ENCODE results near the gene POU3F3. TPM values are rescaled to one million over a fixed set of nuclear protein-coding genes. Genes with fewer than 3 reads are reported as not detected.

Gene POU3F3
- total RNA-seq = not detected
- long read RNA-seq = 0 reads

GRCh38 chr2:104853534-104854497 lies at the start of gene POU3F3:
TSS of gene POU3F3 (plus strand) at chr2:104854115. CDS start at chr2:104855511, 1,396 bp downstream.
- DNase-seq (ENCODE audit: missing footprints) (peak; percentile 80), ATAC-seq (peak; percentile 23)
- intact Hi-C loops (cut with DNase I) = no loop called here

- intact Hi-C loops (cut with DNase I) = no loop called here
- DNase-seq (ENCODE audit: missing footprints) (no peak), ATAC-seq (no peak)
Observed at GRCh38 chr2:104804148-104804890, 49.6 kb upstream of the POU3F3 start.

- no peak for ATAC-seq
Observed at GRCh38 chr2:104812286-104812685, 41.6 kb upstream of the POU3F3 start.

GRCh38 chr2:104816143-104816542 lies 37.8 kb upstream of the POU3F3 start:
- DNase-seq (ENCODE audit: missing footprints) (no peak), ATAC-seq (no peak)
- intact Hi-C loops (cut with DNase I) = no loop called here

More at GRCh38 chr2:104812286-104812685, 41.6 kb upstream of the POU3F3 start:
- intact Hi-C loops (cut with DNase I) = no loop called here
- DNase-seq (ENCODE audit: missing footprints) = no peak

- ATAC-seq (no peak), DNase-seq (ENCODE audit: missing footprints) (no peak)
- intact Hi-C loops (cut with DNase I) = no loop called here
Observed at GRCh38 chr2:104818264-104818663, 35.7 kb upstream of the POU3F3 start.

GRCh38 chr2:104820126-104820525 lies 33.8 kb upstream of the POU3F3 start:
- ATAC-seq (no peak), DNase-seq (ENCODE audit: missing footprints) (no peak)
- intact Hi-C loops (cut with DNase I) = no loop called here

GRCh38 chr2:104825124-104825865 lies 28.6 kb upstream of the POU3F3 start:
- no peak for DNase-seq (ENCODE audit: missing footprints)
- no peak for ATAC-seq
- intact Hi-C loops (cut with DNase I) = no loop called here

GRCh38 chr2:104826016-104826415 lies 27.9 kb upstream of the POU3F3 start:
- no peak for DNase-seq (ENCODE audit: missing footprints)
- ATAC-seq = no peak
- intact Hi-C loops (cut with DNase I) = no loop called here

GRCh38 chr2:104831742-104832141 lies 22.2 kb upstream of the POU3F3 start:
- DNase-seq (ENCODE audit: missing footprints) (no peak), ATAC-seq (no peak)
- intact Hi-C loops (cut with DNase I) = no loop called here

- intact Hi-C loops (cut with DNase I) = no loop called here
- no peak for DNase-seq (ENCODE audit: missing footprints)
- ATAC-seq = no peak
Observed at GRCh38 chr2:104834431-104835153, 19.3 kb upstream of the POU3F3 start.

GRCh38 chr2:104836265-104836664 lies 17.6 kb upstream of the POU3F3 start:
- intact Hi-C loops (cut with DNase I) = no loop called here
- DNase-seq (ENCODE audit: missing footprints) (no peak), ATAC-seq (no peak)

- no peak for DNase-seq (ENCODE audit: missing footprints)
- ATAC-seq = no peak
Observed at GRCh38 chr2:104836841-104837240, 17.1 kb upstream of the POU3F3 start.

GRCh38 chr2:104840156-104840555 lies 13.8 kb upstream of the POU3F3 start:
- DNase-seq (ENCODE audit: missing footprints) = no peak
- no peak for ATAC-seq
- intact Hi-C loops (cut with DNase I) = no loop called here

More at GRCh38 chr2:104836841-104837240, 17.1 kb upstream of the POU3F3 start:
- intact Hi-C loops (cut with DNase I) = no loop called here

GRCh38 chr2:104840893-104841585 lies 12.9 kb upstream of the POU3F3 start:
- intact Hi-C loops (cut with DNase I) = no loop called here
- DNase-seq (ENCODE audit: missing footprints) (no peak), ATAC-seq (no peak)

- no peak for ATAC-seq
Observed at GRCh38 chr2:104841744-104842143, 12.2 kb upstream of the POU3F3 start.

GRCh38 chr2:104844807-104845551 lies 8.9 kb upstream of the POU3F3 start:
- no peak for ATAC-seq
- intact Hi-C loops (cut with DNase I) = no loop called here
- DNase-seq (ENCODE audit: missing footprints) = no peak

More at GRCh38 chr2:104841744-104842143, 12.2 kb upstream of the POU3F3 start:
- DNase-seq (ENCODE audit: missing footprints) = no peak
- intact Hi-C loops (cut with DNase I) = no loop called here

- intact Hi-C loops (cut with DNase I) = no loop called here
Observed at GRCh38 chr2:104845552-104845931, 8.4 kb upstream of the POU3F3 start.

More at GRCh38 chr2:104845552-104845931, 8.4 kb upstream of the POU3F3 start:
- DNase-seq (ENCODE audit: missing footprints) (no peak), ATAC-seq (no peak)
